Measurements from ENCODE around the gene ALG9.

The ALG9 gene

DNA sequence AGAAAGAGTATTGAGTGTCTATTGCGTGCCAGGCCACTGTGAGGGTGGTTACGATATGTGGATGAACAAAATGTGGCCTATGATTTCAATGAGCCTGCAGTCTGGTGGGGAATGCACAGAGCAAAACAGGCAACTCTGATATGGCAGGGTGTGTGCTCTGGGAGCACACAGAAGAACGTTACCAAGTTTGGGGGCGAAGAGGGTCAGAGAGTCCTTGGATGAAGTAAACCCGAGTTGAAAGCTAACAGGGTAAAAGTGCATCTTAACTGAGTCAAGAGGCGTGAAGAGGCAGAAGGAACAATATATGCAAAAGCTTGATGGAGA lies 8.2 kb upstream of the ALG9 start:
- no peak for DNase-seq

DNA sequence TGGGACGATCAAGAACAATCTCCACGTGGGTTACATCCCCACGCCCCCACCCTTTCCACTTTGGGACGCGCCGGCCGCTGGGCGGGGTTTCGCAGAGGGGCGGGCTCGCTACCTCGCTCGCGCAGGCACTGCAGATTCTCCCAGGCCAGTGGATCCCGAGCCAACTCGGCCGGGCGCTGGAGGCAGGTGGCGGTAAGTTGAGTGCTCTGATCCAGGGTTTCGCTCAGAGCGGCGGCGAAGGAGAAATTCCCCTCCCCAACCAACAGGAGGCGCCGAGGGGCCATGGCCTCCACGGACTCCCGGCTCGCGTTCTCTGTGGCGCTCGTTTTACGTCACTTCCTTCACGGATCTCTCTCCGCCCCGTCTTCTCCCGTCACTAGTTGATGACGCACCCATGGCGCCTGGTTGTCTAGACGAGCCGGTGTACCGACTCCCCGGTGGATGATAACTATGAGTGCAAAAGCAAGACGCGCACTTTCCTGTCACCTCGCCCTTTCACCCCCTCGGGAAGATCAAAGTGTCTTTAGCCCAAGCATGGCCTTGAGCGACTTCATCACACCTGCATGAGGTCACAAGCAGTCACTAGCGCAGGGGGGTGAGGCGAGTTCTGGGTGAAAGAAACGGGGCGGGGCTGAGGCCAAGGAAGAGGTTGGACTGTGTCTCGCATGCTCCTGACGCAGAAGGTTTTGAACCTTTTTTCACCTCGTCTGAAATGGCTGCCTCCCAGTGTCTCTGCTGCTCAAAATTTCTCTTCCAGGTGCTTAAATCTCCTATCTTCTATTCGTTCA lies 7.7 kb upstream of the ALG9 start, which contains the start of the genes CFAP68 and FDXACB1:
TSS of gene CFAP68 (plus strand) at position 693 of the 788 bp plus-strand sequence. CDS start at position 713, 20 bp downstream.
TSS of gene FDXACB1 (minus strand) at position 317 of the 788 bp plus-strand sequence. CDS start at position 284, 33 bp downstream.
- peak; percentile 97 for DNase-seq

DNA sequence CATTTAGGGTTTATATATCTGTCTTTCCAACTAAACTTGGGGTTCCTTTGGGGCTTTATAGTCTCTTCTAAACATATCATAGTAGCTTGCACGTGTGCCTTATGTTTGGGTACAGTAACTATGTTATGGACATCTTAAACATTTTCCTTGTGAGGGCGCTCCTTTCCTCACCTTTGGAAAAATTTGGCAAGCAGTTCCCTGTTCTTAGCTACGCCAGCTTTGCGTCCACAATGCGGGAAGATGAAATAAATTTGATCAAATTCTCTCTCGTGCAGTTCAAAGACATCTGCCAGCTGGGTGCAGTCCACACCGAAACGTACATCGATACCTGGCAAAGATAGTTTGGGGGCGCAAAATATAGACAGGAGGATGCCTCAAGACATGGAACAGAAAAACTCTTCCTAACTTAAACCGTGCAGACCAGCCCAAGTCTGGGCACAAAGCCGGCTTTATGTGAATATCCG lies 7.0 kb upstream of the ALG9 start:
- DNase-seq, result no peak

DNA sequence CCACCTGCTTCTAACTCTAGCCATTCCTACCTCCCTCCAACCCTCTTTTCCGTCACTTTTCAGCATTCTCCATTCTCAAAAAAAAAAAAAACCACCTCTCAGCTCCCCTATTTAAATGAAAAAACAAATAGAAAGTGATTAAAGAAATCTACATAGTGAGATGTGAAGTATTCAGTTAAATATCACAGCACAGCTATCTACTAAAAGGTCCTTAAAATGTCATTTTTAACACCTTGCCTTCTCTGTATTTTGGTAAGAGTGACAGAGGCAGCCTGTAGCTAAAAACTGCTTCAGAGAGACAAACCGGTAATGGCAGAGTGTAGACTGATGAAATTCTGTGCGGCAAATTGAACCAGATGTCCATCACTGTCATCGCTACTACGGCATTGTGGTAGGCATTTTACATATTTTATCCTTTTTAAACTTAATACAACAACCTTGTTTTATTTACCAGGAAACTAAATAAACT lies 346 bp upstream of the ALG9 start:
- no peak for DNase-seq

DNA sequence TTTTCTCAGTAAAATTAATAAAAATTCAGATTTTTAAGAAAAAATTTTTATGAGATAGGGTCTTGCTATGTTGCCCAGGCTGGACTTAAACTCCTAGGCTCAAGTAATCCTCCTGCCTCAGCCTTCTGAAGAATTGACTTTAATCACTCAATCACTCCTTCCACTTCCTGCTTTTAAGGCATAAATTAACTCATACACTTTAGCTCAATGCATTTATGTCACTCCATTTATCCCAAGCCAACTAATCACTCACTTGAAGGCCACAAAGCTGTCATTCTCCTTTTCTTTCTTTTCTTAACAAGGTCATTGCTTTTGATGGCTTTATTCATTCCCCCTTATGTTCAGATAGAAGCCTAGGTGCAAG lies 877 bp downstream of the ALG9 start:
- DNase-seq, result no peak

DNA sequence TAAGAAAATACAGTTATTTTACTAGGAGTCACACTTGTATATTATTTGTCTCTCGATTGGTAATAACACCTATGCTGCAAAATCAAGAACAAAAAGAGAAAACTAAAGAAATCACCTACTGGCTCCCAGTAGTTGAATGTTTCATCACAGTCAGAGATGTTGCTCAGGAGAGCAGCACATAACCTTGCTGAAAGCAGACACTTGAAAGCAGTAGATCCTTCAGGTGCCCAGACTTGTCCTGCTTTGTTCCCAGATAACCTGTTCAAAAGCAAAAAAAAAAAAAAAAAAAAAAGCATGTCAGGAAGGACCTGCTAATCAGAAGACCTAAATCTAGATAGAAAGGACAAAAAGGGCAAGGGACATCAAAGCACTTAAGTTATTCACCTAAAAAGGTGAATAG lies 1.3 kb downstream of the ALG9 start:
- no peak for DNase-seq

DNA sequence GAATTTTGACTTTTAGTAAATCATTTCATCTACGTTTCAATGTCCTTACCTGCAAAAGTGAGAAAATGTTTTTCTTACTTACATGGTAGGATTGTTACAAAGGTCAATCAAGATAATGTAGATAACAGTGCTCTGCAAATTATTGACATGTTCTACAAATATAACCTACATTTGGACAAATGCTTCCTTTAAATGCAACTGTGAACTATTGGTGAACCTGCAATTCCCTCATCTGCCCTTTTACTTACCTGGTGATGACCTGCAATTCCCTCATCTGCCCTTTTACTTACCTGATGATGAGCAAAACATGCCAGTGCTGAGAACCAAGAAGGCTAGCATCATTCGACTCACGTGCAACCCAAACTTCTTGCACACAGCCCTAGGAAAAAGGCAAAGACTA lies 11.1 kb downstream of the ALG9 start:
- no peak for DNase-seq

DNA sequence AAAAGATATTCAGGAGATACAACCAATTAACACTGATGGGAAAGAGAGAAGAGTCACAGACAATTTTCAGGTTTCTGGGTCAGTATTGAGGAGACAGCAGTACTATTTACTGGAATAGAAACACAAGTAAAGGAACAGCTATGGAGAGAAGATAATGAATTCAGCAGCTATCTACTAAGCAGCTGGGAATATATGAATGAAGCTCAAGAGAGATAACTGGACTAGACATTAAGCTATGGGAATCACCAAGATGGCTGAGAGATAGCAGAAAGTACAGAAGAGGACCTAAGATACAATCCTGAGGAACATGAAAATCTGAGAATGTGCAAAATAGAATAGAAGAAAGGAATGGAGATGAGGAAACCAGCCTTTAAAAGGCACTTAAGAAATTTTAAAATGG lies 15.9 kb downstream of the ALG9 start:
- DNase-seq, result no peak

DNA sequence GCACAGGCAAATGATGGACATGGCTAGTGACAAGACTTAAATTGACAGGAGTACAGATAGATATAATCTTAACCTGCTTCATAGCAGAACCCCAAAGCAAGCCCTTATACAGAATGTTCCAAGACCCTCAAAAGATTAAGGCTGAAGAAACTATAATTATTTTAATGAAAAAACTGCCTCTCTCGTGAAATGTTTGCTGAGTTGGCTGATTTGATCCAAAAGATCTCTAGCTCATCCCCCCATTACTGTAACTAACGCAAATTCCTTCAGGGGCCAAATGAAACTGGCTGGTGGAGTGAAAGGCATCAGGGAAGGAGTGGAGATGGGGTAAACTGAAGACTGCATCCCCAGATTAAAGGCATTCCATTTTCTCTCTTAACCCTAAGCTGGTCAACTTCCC lies 19.3 kb downstream of the ALG9 start:
- no peak for DNase-seq

DNA sequence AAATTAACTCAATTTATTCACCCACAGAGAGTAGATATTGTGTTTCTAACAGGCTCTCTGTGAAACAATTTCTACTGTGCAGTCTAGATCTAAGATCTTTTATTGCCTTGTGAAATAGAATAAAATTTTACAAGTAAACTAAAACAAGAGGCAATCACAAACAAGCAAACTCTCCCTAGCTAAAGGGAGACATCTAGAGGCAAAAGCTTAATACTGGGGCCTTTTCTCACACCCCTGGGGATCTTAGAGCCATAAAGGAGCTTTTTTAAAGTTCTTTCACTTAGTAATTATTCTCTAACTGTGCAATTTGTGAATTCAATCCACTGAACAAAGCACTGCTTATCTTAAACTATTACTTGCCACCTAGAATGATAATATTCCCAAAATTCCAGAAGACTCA lies 19.7 kb downstream of the ALG9 start:
- DNase-seq, result no peak

DNA sequence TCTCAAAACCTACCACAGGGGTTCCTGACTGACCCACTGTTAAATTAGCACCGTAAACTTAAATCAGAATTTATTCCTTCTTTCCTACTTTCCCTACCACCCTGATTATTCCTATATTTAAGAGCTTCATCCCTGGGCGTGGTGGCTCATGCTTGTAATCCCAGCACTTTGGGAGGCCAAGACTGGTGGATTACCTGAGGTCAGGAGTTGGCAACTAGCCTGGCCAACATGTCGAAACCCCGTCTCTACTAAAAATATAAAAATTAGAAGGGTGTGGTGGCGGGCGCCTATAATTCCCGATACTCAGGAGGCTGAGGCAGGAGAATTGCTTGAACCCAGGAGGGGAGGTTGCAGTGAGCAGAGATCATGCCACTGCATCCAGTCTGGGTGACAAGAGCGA lies 20.3 kb downstream of the ALG9 start:
- no peak for DNase-seq

DNA sequence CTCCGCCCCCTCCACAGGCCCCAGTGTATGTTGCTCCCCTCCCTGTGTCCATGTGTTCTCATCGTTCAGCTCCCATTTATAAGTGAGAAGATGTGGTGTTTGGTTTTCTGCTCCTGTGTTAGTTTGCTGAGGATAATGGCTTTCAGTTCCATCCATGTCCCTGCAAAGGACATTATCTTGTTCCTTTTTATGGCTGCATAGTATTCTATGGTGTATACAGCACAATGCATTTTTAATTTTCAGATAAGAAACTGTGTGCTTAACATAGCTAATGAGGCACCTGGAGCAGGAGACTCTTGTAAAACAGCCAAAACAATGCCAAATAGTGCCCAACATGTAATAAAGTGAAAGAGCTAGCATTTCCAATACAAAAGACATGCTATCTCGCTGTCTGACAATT lies 21.8 kb downstream of the ALG9 start:
- no peak for DNase-seq

DNA sequence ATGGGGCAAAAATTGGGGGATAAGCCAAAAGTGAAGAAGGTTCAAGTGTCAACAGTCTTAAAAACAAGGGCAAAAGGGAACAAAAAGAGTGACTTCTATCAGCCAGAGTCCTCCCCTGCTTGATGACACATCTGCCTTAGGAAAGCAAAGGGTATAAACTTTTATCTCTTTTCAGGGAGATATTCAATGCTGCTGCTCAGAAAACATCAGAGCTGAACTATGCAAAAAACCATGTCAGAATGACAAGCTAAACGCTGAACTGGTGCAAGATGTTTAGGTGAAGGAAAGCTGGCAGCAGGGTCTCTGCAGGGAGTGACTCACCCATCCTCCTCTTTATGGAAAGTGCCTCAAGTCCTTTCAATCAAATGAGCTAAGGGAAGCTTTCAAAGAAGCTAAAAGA lies 24.7 kb downstream of the ALG9 start:
- DNase-seq, result no peak

DNA sequence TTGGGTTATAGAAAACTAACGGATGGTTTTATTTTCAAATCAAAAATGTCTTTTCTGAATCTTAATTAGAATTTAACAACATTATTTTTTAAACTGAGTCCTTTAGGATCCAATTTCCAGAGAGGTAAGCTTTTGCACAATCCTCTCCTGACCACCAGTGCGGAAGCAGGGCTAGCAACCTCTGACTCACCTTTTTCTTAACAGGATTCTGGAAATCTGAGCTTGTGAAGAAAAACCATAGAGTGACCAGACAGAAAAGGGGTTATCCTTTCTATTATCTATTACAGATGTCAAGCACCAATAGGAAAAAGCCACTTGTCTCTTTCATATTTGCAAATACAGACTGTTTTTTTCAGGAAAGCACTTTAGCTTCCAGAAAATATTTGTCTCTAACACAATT lies 25.3 kb downstream of the ALG9 start:
- no peak for DNase-seq

DNA sequence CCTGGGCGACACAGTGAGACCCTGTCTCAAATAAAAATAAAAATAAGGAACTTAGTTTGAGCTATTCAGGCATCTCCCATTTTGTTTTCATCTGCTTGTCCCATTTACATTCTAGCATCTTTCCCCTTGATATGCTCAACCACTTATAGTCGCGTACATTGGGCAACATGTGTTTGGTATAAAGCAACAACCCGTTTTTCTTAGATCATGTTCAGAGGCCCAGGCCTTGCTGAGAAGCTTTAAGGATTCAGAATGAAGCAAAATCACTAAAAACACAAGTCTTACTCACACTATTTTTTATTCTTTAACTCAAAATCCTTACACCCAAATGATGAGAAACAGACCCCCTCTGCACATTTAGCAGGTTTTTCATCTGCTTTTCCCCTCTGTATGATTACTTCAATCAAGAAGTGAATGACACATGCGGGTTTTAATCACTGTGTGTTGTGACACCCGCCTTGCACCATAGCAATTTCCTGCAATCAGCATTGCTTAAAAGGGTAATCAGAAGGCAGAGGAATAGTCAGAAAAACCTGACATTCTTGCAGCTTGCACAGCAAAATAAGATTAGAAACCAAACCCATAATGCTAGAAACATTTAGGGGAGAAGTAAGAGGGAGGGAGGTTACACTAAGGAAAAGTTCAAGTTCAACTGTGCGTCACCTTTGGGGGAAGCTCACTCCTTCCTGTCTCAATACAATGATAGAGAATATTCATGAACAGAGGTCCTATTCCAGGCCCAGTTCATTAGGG lies 25.9 kb downstream of the ALG9 start:
- DNase-seq, result no peak

DNA sequence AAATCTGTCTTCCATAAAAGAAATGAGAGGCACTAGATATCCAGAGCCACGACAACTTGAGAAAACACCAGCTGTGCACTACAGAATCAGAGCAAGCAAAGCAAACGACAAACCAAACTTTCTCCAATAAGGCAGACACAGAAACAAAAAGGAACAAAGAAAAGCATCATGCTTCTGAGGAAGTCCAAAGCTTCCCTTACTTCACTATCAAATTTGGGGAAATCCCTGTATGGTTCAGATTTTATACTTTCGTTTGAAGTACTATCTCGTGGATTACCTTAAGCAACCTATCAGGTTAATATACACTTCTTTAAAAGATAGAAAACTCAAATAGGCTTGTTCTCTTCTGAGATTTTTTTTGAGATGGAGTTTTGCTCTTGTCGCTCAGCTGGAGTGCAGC lies 27.7 kb downstream of the ALG9 start:
- no peak for DNase-seq

DNA sequence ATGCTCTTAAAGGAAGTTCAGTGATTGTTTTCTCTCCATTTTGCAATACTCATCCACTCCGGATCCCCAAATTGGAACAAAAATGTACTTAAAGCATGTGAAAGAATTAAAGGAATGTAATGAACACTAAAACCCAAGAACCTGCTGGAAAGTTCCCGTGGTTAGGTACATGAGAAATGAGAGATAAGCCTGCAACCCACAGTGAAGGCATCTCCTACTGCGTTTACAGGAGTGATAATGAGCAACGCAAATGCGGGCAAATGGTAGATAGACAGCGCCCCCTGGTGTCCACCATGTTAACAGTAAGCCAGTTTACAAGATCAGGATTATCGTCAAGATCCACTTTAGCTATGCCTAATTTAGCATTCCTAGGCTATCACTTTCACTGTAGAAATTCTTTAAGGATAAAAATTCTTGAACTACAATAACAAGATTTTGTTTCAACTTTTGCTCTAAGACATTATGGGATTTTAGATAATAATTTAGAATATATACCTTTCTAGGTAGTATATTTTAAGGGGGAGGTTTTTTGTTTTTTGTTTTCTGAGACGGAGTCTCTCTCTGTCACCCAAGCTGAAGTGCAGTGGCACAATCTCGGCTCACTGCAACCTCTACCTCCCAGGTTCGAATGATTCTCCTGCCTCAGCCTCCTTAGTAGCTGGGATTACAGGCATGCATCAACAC lies 29.9 kb downstream of the ALG9 start:
- peak; percentile 95 for DNase-seq

DNA sequence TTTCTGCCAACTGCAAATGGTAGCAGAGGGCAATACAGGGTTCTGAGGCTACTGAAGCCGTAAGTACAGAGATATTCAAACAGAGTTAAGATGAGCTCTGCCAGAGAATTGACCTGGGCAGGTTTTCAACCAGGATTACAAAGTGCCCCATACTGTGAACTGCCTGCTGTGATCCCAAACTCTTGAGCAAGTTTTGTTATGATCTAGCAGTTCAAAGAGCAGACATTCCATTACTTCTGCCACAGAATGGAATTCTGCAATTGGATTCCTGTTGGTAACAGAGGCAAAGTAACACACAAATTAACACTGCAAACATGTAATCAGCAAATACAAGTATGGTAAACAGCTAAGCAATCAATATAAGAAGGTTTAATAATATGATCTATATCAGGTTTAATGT lies 31.2 kb downstream of the ALG9 start:
- no peak for DNase-seq

DNA sequence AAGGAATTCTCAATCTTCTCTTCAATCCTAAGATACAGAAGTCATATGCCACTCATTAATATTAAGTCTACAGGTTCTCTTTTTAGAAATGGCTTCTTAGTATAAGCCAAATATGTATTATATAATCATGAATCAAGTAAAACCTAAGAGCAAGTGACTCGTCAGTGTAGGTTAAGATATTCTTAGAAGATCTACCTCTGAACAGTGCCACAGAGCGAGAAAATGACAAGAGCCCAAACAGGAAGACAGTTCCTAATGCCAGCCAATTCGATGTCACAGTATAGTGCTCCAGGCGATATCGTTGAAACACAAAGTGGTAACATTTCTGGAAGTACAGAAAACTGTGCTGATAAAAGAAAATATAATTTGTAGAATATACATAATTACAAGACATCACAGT lies 33.3 kb downstream of the ALG9 start:
- no peak for DNase-seq

DNA sequence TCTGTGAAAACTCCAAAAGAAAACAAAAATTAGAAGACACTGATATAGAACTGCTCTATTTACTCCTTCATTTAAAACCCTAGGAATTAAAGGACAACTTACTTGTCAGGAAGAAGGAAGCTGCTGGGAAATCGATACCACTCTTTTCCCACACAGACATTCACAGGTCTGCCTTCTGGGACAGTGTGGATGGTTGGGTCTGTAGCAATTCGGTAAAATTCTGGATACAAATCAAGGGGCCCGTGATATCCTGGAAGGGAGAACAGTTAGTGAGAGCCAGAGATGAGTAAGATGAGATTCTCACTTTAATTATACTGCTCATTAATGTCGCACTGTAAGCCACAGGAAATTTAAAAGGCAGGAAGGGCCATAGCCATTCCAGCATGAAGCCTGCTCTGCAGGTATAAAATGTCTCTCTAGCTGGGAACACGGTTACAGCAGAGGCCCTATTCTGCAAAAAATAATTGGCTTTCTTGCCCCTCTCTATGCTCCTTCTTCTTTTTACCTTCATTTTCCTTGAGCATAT lies 34.0 kb downstream of the ALG9 start:
- no peak for DNase-seq

DNA sequence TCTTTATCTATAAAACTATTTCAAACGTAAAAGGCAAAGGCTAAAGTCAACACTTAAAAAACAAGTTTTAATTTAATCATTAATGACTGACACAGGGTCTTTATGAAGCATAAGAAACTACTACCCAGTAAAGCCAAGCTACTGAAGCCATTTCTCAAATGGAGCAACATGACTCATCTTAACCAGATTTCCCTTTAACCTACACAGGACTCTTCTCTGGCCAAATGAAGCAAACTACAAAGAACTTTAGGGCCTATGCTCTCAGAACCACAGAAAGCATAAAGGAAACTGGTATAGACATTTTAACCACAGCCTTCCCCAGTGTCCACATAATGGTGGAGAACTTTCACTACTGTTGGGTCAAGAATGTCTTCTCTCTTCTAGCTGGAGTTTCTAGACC lies 34.7 kb downstream of the ALG9 start:
- no peak for DNase-seq

DNA sequence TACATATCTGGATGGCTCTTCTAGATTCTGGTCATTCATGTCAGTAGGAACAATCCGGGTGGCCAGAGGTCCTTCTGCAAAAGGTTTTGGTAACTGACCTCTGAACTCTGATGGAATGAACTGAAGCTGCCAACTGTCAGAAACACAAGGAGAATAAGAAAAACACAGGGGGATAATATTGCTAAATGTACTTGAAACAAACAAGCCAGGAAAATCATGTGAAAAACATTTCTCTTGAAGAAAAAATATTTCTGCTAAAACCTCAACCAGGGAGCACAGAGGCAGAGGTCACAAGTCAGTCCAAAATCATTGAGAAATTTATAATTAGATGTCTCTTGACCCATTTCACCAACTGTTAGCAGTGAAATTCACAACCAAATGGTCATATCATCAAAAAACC lies 35.2 kb downstream of the ALG9 start:
- no peak for DNase-seq

DNA sequence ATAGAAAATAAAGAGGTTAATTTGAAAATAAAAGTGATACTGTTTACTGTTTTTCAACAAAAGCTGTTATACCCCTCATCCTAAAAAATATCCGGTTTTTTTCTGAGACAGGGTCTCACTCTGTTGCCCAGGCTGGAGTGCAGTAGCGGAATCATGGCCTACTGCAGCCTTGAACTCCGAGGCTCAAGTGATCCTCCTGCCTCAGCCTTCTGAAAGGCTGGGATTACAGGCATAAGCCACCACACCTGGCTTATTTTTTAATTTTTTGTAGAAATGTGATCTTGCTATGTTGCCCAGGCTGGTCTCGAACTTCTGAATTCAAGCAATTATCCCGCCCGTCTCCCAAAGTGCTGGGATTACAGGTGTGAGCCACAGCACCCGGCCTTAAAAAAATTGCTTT lies 35.7 kb downstream of the ALG9 start:
- DNase-seq, result no peak
